Left lung (tissue), 10 donors: ENCODE results near the gene MGST3. TPM values are rescaled to one million over a fixed set of nuclear protein-coding genes. Genes with fewer than 3 reads are reported as not detected.

ENCODE experiments used
- ATAC-seq: fragments of 200-7000 bp; cut with Tn5 transposase; one replicate; pipeline ENCODE4 v1.9.1; 2020; ENCODE audit warnings: moderate library complexity
- DNase-seq, 4 donors: peaks; one replicate each; pipeline ENCODE4 v3.0.0-alpha.2; 2013 to 2020
- H3K27ac ChIP-seq, 2 donors: fragments of 200-600 bp; sonication (generic) in 1 of 2; one replicate each; pipeline versions ENCODE4 v1.5.0 to v1.8.0; 2020 to 2021
- H3K27me3 ChIP-seq, 2 donors: fragments of 200-600 bp; sonication (generic) in 1 of 2; one replicate each; pipeline versions ENCODE4 v1.5.0 to v1.8.0; 2020 to 2021
- H3K36me3 ChIP-seq, 2 donors: fragments of 200-600 bp; sonication (generic) in 1 of 2; one replicate each; pipeline versions ENCODE4 v1.5.0 to v1.8.0; 2020 to 2021
- H3K4me1 ChIP-seq, 2 donors: fragments of 200-600 bp; one replicate each; pipeline ENCODE4 v1.8.0; 2021
- H3K4me3 ChIP-seq, 2 donors: fragments of 200-600 bp; sonication (generic) in 1 of 2; one replicate each; pipeline versions ENCODE4 v1.5.0 to v1.8.0; 2020 to 2021; ENCODE audit warnings: mild to moderate bottlenecking in 1 of 2
- H3K9me3 ChIP-seq, 2 donors: fragments of 200-600 bp; sonication (generic) in 1 of 2; one replicate each; pipeline versions ENCODE4 v1.5.0 to v1.8.0; 2020 to 2021
- intact Hi-C, 2 donors: fragments of 100-400 bp; cut with DNase I; formaldehyde crosslinking; loops; one replicate each; pipeline versions ENCODE4 v1.11.2 to v1.14.2; 2022
- polyA plus RNA-seq, 6 donors: library from polyadenylated mRNA; unstranded; fragments of 120-200 nt; gene quantifications; one replicate each; pipeline ENCODE4 v1.2.1, GENCODE V29; 2013; ENCODE audit not compliant: insufficient read length in 6 of 6
- total RNA-seq, 2 donors: library from RNA; stranded (reverse); fragmentation: NEBNext Ultra II Directional; extraction: Animal tissue kit (Norgen Biotek cat#: 25700); gene quantifications; one replicate each; pipeline ENCODE4 v1.2.1, GENCODE V29; 2021
- TF ChIP-seq, protein P1 (sequence below), 2 donors: fragments of 200-600 bp; sonication (generic) in 1 of 2; IDR thresholded peaks; one replicate each; pipeline versions ENCODE4 v1.5.0 to v1.8.0; 2021; ENCODE audit warnings: antibody characterized with exemption in 2 of 2
- donor health status: DM: no; HTN: yes; CAD: no.
- donor health status: DM: no; HTN: no; CAD: no.

The MGST3 gene
- total and polyA plus RNA-seq, 8 donors = 137 to 217 (median 181) TPM

DNA sequence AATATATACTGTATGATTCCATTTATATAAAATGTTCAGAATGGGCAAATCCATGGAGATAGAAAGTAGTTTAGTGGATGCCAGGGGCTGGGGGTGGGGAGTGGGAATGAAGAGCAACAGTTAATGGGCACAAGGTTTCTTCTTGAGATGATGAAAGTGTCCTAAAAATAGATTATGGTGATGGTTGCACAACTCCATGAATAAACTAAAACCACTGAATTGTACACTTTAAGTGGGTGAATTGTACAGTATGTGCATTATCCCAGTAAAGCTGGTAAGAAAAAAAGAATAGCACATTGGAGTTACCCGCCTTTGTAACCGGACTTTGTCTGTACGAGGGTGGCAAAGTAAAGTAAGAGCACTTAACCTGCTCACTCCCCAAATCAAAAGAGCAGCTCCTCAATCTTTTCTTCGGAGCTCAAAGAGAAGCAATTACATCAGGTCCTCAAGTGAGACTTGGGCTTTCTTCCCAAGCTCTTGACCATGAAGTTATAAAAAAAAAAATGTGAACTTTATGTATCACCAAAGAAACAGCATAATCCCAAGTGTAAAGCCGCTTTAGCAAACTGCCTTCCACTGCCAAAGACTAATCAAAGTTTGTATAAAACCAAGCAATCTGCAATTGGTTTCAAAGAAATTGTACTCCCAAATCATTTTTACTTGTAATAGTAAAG is 35.3 kb downstream of the MGST3 start:
- peaks cover 4 to 28% of the 10 kb centered on the region in 2 donors for H3K4me1 ChIP-seq
- H3K36me3 ChIP-seq = peaks cover 0 to 83% of the 10 kb centered on the region in 2 donors
- TF ChIP-seq, protein P1, sequence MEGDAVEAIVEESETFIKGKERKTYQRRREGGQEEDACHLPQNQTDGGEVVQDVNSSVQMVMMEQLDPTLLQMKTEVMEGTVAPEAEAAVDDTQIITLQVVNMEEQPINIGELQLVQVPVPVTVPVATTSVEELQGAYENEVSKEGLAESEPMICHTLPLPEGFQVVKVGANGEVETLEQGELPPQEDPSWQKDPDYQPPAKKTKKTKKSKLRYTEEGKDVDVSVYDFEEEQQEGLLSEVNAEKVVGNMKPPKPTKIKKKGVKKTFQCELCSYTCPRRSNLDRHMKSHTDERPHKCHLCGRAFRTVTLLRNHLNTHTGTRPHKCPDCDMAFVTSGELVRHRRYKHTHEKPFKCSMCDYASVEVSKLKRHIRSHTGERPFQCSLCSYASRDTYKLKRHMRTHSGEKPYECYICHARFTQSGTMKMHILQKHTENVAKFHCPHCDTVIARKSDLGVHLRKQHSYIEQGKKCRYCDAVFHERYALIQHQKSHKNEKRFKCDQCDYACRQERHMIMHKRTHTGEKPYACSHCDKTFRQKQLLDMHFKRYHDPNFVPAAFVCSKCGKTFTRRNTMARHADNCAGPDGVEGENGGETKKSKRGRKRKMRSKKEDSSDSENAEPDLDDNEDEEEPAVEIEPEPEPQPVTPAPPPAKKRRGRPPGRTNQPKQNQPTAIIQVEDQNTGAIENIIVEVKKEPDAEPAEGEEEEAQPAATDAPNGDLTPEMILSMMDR (IDR thresholded peaks at IDR 0.05) = no peak
- H3K9me3 ChIP-seq = no peaks in the 10 kb centered on the region
- DNase-seq (peak in 1 of 4 donors; percentile 41), ATAC-seq (peak; percentile 84)
- no peaks in the 10 kb centered on the region for H3K27me3 ChIP-seq
- intact Hi-C loops = no loop called here
- H3K27ac ChIP-seq = peak overlapping the region in 1 of 2 donors; percentile 11
- H3K4me3 ChIP-seq = no peak overlapping the region

- intact Hi-C loops = no loop called here
- no peak for DNase-seq
These were observed 37.1 kb downstream of the MGST3 start for GRCh38 chr1:165668184-165668583.

DNA sequence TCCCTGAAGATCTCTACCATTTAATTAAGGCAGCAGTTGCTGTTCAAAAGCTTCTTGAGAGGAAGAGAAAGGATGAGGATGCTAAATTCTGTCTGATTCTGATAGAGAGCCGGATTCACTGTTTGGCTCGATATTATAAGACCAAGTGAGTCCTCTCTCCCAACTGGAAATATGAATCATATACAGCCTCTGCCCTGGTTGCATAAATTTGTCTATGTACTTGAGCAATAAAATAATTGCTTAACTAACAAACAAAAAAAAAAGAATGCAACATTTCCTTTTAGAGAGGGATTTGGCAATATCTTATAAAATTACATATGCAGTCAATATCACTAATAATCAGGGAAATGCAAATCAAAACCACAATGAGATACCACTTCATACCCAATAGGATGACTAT is 40.5 kb downstream of the MGST3 start:
- intact Hi-C loops = no loop called here
- ATAC-seq = no peak
- Histone ChIP-seq H3K27me3 (no peaks in the 10 kb centered on the region), H3K9me3 (no peaks in the 10 kb centered on the region), H3K4me1 (peaks cover 4 to 25% of the 10 kb centered on the region in 2 donors), H3K36me3 (peaks cover 0 to 56% of the 10 kb centered on the region in 2 donors), H3K27ac (no peak overlapping the region), H3K4me3 (no peak overlapping the region)
- TF ChIP-seq, protein P1 (IDR thresholded peaks at IDR 0.05) = no peak
- DNase-seq = no peak

More at GRCh38 chr1:165668184-165668583, 37.1 kb downstream of the MGST3 start:
- no peak for ATAC-seq
- TF ChIP-seq, protein P1 (IDR thresholded peaks at IDR 0.05) = no peak
- H3K9me3 ChIP-seq = no peaks in the 10 kb centered on the region
- H3K36me3 ChIP-seq = peaks cover 0 to 69% of the 10 kb centered on the region in 2 donors
- H3K27me3 ChIP-seq = no peaks in the 10 kb centered on the region
- peaks cover 4 to 34% of the 10 kb centered on the region in 2 donors for H3K4me1 ChIP-seq
- no peak overlapping the region for H3K27ac ChIP-seq
- no peak overlapping the region for H3K4me3 ChIP-seq

GRCh38 chr1:165674599-165674998 is 43.6 kb downstream of the MGST3 start:
- intact Hi-C loops = no loop called here
- TF ChIP-seq, protein P1 (IDR thresholded peaks at IDR 0.05) = no peak

DNA sequence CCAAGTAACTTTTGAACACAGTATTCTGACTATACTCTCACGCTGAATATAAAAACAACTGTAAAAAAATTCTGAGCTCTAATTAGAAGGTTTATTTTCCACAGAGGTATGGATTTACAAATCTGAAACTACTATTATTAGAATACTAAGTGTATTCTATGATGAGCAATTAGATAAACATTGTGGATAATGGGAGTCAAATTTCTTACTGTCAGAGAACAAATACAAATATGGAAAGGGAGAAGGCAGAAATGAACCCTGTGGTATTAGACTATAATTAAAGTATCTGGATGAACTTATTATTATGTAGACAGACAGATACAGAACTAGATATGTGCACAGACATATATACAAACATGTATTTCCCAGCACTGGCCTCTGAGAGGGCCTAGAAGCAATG is 44.8 kb downstream of the MGST3 start:
- H3K9me3 ChIP-seq = no peaks in the 10 kb centered on the region
- TF ChIP-seq, protein P1 (IDR thresholded peaks at IDR 0.05) = no peak
- no peak for ATAC-seq
- intact Hi-C loops = no loop called here
- H3K27ac ChIP-seq = no peak overlapping the region
- no peak overlapping the region for H3K4me3 ChIP-seq
- H3K27me3 ChIP-seq = no peaks in the 10 kb centered on the region
- peaks cover 0 to 67% of the 10 kb centered on the region in 2 donors for H3K36me3 ChIP-seq
- no peak for DNase-seq
- H3K4me1 ChIP-seq = peaks cover 0 to 11% of the 10 kb centered on the region in 2 donors

More at GRCh38 chr1:165674599-165674998, 43.6 kb downstream of the MGST3 start:
- Histone ChIP-seq H3K36me3 (peaks cover 0 to 56% of the 10 kb centered on the region in 2 donors), H3K4me1 (peaks cover 0 to 13% of the 10 kb centered on the region in 2 donors), H3K9me3 (no peaks in the 10 kb centered on the region), H3K27ac (no peak overlapping the region), H3K4me3 (no peak overlapping the region), H3K27me3 (no peaks in the 10 kb centered on the region)
- DNase-seq = no peak
- ATAC-seq = no peak
